ENCODE data around the gene MAPK13. TPM values are rescaled to one million over a fixed set of nuclear protein-coding genes. Genes with fewer than 3 reads are reported as not detected.

MAPK13 gene
- total RNA-seq, 1 experiment from 2014 or later, result 47.3 TPM

DNA sequence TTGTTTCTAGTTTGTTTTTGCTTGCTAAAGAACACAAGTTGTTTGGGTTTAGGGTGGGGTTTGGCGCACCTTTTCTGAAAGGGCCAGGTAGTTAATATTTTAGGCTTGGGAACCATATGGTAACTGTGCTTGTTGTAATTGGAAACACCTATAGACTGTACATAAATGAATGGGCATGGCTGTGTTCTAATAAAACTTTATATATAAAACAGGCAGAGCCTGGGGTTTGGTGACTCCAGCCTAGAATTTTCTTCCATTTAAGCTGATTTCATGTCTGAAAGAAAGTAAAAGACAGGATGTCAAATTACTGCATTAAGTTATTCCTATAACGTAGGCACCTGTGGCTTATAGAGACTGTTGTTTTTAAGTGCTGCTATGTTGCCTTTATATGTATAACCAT is 36.1 kb upstream of the MAPK13 start:
- Histone ChIP-seq H3K9ac (ENCODE audit: low read length) (no peak overlapping the region), H3K4me2 (ENCODE audit: low read length) (no peak overlapping the region), H3K4me3 (replicated peaks in 1 of 2; ENCODE audit: low read depth in 1 of 2, low read length in 2 of 2) (no peak overlapping the region), H3K27me3 (ENCODE audit: insufficient read depth, low read length) (no peaks in the 10 kb centered on the region), H3K27ac (ENCODE audit: low read depth, low read length) (no peak overlapping the region), H3K79me2 (ENCODE audit: insufficient read depth, low read length) (no peaks in the 10 kb centered on the region), H3K9me2 (ENCODE audit: insufficient read depth) (no peaks in the 10 kb centered on the region), H3K9me3 (ENCODE audit: control insufficient read depth in 1 of 2, insufficient read depth in 1 of 2, low read depth in 1 of 2, low read length in 2 of 2) (no peaks in the 10 kb centered on the region), H2AFZ (ENCODE audit: low read depth, low read length, poor library complexity, severe bottlenecking) (no peak overlapping the region), H3K4me1 (ENCODE audit: control insufficient read depth in 1 of 2, insufficient read depth in 2 of 2, low read length in 2 of 2) (no peaks in the 10 kb centered on the region), H4K20me1 (ENCODE audit: insufficient read depth) (peaks cover 5% of the 10 kb centered on the region; the same call in 1 of the 2 replicates), H3K36me3 (ENCODE audit: control insufficient read depth in 1 of 2, insufficient read depth in 2 of 2, low read length in 2 of 2) (peaks cover 0 to 5% of the 10 kb centered on the region in 2 experiments; a peak in 1 of 4 replicates)
- RAD21 ChIA-PET (ENCODE audit: low non-redundant PET in 1 of 2, low total read pairs in 2 of 2, uncharacterized antibody in 2 of 2, unreplicated experiment in 2 of 2), result interaction anchor here in 1 of 2 experiments (0.9 to 1.2 kb wide), 2 partner anchors 66 to 67 kb away, joined by 3 to 6 read pairs; partner anchors contain the start of gene MAPK14
- no peak for TF ChIP-seq ZNF274 (IDR thresholded peaks at IDR 0.05; ENCODE audit: low read depth, low read length)
- TF ChIP-seq TCF7L2 (IDR thresholded peaks at IDR 0.05; ENCODE audit: borderline replicate concordance, extremely low read depth, insufficient read depth, insufficient read length), result no peak
- no peak for TF ChIP-seq JUND (IDR thresholded peaks at IDR 0.05)
- no peak for TF ChIP-seq EZH2phosphoT487 (IDR thresholded peaks at IDR 0.05; ENCODE audit: borderline replicate concordance)
- TF ChIP-seq, protein P1, sequence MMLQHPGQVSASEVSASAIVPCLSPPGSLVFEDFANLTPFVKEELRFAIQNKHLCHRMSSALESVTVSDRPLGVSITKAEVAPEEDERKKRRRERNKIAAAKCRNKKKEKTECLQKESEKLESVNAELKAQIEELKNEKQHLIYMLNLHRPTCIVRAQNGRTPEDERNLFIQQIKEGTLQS (IDR thresholded peaks at IDR 0.05), result no peak
- no peak for TF ChIP-seq SP1 (IDR thresholded peaks at IDR 0.05; ENCODE audit: low read depth)
- no TSS peak for BruUV-seq (replicated peaks)
- CTCF ChIA-PET, result interaction anchor here (0.7 to 2.0 kb wide), 11 partner anchors 10 to 572 kb away, joined by 3 to 9 read pairs (median 3); partner anchors contain the start of gene MAPK14
- POLR2A ChIA-PET, result interaction anchor here (0.6 kb wide), 1 partner anchor 67 kb away, joined by 3 read pairs; the partner anchor contains the start of gene MAPK14
- no peak for ATAC-seq
- DNase-seq (ENCODE audit: low read depth, low spot score), result no peak
- intact Hi-C loops (cut with micrococcal nuclease), result loop anchor here (10.0 kb wide), 1 partner anchor 569 kb away; no protein-coding TSS in a partner anchor

DNA sequence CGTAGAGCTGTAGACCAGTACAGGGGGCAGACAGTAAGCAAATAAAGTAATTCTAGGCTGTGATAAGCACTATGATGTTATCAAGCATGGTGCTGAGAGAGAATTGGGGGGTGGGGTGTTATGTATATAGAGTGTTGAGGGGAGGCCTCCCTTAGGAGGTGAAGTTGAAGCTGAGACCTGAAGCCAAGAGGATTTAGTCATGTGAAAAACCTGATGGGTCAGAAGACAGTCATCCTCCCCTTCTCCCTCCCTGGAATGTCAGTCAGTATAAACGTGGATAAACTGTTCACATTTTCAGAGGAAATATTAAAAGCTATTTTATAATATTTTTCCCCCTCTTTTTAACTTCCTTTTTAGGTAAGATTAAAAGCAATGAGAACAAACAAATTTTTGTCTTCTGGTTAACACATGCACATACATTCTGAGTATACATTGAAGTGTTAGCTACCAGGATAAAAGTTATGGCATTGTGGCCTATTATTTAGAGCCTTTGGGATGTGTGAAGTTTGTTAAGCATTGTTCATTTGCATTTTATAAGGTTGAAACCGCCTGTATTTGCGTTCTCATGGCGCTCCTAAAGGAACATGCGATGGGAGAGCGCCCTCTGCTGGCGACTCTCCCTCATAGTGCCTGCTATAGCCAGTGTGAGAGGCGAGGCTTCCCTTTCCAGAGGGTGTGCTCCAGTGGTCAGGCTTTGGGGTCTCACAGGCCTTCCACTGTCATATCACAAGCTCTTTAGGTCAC is 35.4 kb upstream of the MAPK13 start:
- intact Hi-C loops (cut with micrococcal nuclease), result loop anchor here (1.0 to 10.0 kb wide), 3 partner anchors 68 to 570 kb away; partner anchors contain the start of gene MAPK14
- ChIA-PET POLR2A (interaction anchor here (0.6 kb wide), 1 partner anchor 68 kb away, joined by 3 read pairs; the partner anchor contains the start of gene MAPK14), RAD21 (ENCODE audit: low non-redundant PET in 1 of 2, low total read pairs in 2 of 2, uncharacterized antibody in 2 of 2, unreplicated experiment in 2 of 2) (interaction anchor here in 1 of 2 experiments (0.7 to 1.2 kb wide), 3 partner anchors 17 to 67 kb away, joined by 3 to 6 read pairs (median 3); partner anchors contain the start of gene MAPK14), CTCF (interaction anchor here (0.7 to 2.0 kb wide), 12 partner anchors 9 to 572 kb away, joined by 3 to 9 read pairs (median 3); partner anchors contain the start of gene MAPK14)
- Histone ChIP-seq H3K4me1 (ENCODE audit: control insufficient read depth in 1 of 2, insufficient read depth in 2 of 2, low read length in 2 of 2) (no peaks in the 10 kb centered on the region), H3K9me3 (ENCODE audit: control insufficient read depth in 1 of 2, insufficient read depth in 1 of 2, low read depth in 1 of 2, low read length in 2 of 2) (no peaks in the 10 kb centered on the region), H3K9ac (ENCODE audit: low read length) (no peak overlapping the region), H3K4me2 (ENCODE audit: low read length) (no peak overlapping the region), H3K27ac (ENCODE audit: low read depth, low read length) (no peak overlapping the region), H3K36me3 (ENCODE audit: control insufficient read depth in 1 of 2, insufficient read depth in 2 of 2, low read length in 2 of 2) (peaks cover 0 to 5% of the 10 kb centered on the region in 2 experiments; a peak in 1 of 4 replicates), H3K27me3 (ENCODE audit: insufficient read depth, low read length) (no peaks in the 10 kb centered on the region), H2AFZ (ENCODE audit: low read depth, low read length, poor library complexity, severe bottlenecking) (no peak overlapping the region), H3K9me2 (ENCODE audit: insufficient read depth) (no peaks in the 10 kb centered on the region), H3K4me3 (replicated peaks in 1 of 2; ENCODE audit: low read depth in 1 of 2, low read length in 2 of 2) (no peak overlapping the region), H4K20me1 (ENCODE audit: insufficient read depth) (peaks cover 5% of the 10 kb centered on the region; the same call in 1 of the 2 replicates), H3K79me2 (ENCODE audit: insufficient read depth, low read length) (no peaks in the 10 kb centered on the region)
- no TSS peak for BruUV-seq (replicated peaks)
- DNase-seq (ENCODE audit: low read depth, low spot score), result peak; percentile 47
- ATAC-seq, result peak; percentile 99
- no peak for TF ChIP-seq SRF (IDR thresholded peaks at IDR 0.05; ENCODE audit: low read depth)
- TF ChIP-seq RAD21 (IDR thresholded peaks at IDR 0.05; ENCODE audit: low read depth), result peak; percentile 89
- no peak for TF ChIP-seq TCF7L2 (IDR thresholded peaks at IDR 0.05; ENCODE audit: borderline replicate concordance, extremely low read depth, insufficient read depth, insufficient read length)
- no peak for TF ChIP-seq ZFX (IDR thresholded peaks at IDR 0.05)
- no peak for TF ChIP-seq POLR2A (IDR thresholded peaks at IDR 0.05; ENCODE audit: borderline replicate concordance, extremely low read depth, insufficient read depth, insufficient read length)
- TF ChIP-seq, protein P2, sequence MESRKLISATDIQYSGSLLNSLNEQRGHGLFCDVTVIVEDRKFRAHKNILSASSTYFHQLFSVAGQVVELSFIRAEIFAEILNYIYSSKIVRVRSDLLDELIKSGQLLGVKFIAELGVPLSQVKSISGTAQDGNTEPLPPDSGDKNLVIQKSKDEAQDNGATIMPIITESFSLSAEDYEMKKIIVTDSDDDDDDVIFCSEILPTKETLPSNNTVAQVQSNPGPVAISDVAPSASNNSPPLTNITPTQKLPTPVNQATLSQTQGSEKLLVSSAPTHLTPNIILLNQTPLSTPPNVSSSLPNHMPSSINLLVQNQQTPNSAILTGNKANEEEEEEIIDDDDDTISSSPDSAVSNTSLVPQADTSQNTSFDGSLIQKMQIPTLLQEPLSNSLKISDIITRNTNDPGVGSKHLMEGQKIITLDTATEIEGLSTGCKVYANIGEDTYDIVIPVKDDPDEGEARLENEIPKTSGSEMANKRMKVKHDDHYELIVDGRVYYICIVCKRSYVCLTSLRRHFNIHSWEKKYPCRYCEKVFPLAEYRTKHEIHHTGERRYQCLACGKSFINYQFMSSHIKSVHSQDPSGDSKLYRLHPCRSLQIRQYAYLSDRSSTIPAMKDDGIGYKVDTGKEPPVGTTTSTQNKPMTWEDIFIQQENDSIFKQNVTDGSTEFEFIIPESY (IDR thresholded peaks at IDR 0.05; ENCODE audit: extremely low read depth, insufficient replicate concordance, low read length), result no peak
- TF ChIP-seq EZH2phosphoT487 (IDR thresholded peaks at IDR 0.05; ENCODE audit: borderline replicate concordance), result no peak
- TF ChIP-seq EGR1 (IDR thresholded peaks at IDR 0.05; ENCODE audit: low read depth), result no peak
- TF ChIP-seq, protein P3, sequence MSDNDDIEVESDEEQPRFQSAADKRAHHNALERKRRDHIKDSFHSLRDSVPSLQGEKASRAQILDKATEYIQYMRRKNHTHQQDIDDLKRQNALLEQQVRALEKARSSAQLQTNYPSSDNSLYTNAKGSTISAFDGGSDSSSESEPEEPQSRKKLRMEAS (IDR thresholded peaks at IDR 0.05), result no peak
- TF ChIP-seq FOSL1 (IDR thresholded peaks at IDR 0.05; ENCODE audit: low read depth), result no peak
- TF ChIP-seq YY1 (IDR thresholded peaks at IDR 0.05; ENCODE audit: extremely low read depth, insufficient replicate concordance, low read depth, low read length), result no peak
- no peak for TF ChIP-seq CEBPB (IDR thresholded peaks at IDR 0.05; ENCODE audit: low read depth)

Measured in HCT116 (cell line).